HG02571 (cell line): Measurements from ENCODE around the gene MBD3.
"Not testable (repeated sequence)": the region's sequence is repeated elsewhere in the genome, so short reads cannot be mapped to it uniquely, and the experiment has no call there.

Experiments used
- ATAC-seq: cut with Tn5 transposase; IDR thresholded peaks from one replicate; pipeline ENCODE4 v1.9.1; 2021; ENCODE audit warnings: mild to moderate bottlenecking, moderate library complexity; ENCODE audit not compliant: unreplicated experiment

Gene MBD3, protein sequence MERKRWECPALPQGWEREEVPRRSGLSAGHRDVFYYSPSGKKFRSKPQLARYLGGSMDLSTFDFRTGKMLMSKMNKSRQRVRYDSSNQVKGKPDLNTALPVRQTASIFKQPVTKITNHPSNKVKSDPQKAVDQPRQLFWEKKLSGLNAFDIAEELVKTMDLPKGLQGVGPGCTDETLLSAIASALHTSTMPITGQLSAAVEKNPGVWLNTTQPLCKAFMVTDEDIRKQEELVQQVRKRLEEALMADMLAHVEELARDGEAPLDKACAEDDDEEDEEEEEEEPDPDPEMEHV

DNA sequence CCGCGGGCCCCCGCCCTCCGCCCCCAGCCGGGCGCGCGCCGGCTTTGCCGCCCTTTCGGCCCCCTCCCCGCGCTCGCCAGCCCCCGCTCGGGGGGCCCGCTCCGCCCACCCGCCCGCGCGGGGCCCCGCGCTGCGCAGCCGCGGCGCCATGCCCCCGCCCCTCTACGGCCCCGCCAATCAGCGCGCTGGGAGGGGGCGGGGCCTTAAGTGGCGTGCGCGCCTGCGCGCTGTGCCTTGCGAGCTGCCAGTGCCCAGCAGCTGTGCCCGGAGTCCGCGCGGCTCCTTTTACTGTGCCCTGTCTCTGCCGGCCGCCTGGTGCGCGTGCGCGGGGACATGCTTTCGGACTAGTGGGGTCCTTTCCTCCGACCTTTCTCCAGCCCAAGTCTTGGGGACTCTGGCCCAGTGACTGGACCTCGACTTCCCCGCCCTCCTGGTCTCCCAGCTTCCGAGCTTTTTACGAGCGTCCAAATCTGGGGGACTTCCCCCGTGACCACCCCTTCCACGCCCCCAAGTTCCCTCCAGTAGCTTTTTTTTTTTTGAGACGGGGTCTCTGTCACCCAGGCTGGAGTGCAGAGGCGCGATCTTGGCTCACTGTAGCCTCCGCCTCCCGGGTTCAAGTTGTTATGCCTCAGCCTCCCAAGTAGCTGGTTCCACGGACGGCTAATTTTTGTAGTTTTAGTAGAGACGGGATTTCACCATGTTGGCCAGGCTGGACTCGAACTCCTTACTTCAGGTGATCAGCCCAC is at the start of gene MBD3:
Gene MBD3, minus strand, starts transcription at position 111 of the 746 bp plus-strand sequence. CDS start 234 bp downstream, outside the sequence.
- peak; percentile 62 for ATAC-seq

DNA sequence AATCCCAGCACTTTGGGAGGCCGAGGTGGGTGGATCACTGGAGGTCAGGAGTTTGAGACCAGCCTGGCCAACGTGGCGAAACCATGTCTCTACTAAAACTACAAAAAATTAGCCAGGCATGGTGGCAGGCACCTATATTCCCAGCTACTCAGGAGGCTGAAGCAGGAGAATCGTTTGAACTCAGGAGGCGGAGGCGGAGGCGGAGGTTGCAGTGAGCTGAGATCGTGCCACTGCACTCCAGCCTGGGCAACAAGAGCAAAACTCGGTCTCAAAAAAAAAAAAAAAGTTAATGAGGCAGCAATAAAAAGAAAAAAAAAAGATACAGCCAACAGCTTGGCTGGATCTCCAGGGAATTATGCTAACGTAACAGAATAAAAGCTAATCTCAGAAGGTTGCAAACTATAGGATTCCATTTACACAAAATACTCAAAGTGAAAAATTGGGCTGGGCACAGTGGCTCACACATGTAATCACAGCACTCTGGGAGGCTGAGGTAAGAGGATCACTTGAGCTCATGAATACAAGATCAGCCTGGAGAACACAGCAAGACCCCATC is 48.3 kb upstream of the MBD3 start:
- ATAC-seq = not testable (repeated sequence)

DNA sequence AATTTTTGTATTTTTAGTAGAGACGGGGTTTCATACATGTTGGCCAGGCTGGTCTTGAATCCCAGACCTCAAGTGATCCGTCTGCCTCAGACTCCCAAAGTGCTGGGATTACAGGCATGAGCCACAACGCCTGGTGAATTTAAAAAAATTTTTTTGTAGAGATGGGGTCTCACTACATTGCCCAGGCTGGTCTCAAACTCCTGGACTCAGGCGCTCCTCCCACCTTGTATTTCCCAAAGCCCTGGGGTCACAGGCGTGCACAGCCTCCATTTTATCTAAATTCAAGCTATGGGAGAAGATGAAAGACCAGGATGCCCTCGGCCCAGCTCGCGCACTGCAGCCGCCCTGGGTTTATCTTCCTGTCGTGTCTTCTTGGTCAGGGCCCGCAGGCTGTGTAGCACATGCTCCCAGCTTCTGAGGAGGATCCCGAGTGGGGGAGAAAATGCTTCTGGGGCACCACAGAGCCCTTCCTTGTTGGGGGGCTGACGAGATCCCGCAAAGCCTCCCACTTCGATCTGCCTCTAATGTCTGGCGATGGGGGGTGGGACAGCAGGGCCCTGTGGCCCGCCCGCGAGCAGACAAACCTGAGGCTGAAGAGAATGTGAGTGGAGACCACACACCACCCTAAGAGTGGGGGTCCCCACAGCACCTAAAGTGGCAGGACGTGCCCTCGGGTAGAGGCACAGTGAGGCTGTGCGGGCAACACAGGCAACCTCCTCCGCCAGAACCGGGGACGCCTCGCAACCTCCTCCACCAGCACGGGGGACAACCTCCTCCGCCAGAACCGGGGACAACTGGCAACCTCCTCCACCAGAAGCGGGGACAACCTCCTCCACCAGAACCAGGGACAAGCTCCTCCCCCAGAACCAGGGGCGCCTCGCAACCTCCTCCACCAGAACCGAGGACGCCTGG is 43.9 kb upstream of the MBD3 start:
- no peak for ATAC-seq

DNA sequence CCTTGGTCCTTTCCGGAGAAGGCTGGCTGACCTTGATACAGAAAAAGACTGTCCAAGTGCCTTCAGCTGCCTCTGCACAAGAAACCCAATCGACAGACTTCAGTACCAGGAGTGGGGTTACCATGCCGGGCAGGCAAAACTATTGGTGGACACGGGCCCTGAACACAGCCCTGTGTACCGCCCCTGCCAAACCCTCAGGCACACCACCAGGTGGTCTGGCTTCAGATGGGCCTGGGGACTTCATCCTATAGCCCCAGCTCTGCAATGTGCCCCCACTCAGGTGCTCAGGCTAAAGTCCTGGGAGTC is 42.2 kb upstream of the MBD3 start:
- no peak for ATAC-seq

DNA sequence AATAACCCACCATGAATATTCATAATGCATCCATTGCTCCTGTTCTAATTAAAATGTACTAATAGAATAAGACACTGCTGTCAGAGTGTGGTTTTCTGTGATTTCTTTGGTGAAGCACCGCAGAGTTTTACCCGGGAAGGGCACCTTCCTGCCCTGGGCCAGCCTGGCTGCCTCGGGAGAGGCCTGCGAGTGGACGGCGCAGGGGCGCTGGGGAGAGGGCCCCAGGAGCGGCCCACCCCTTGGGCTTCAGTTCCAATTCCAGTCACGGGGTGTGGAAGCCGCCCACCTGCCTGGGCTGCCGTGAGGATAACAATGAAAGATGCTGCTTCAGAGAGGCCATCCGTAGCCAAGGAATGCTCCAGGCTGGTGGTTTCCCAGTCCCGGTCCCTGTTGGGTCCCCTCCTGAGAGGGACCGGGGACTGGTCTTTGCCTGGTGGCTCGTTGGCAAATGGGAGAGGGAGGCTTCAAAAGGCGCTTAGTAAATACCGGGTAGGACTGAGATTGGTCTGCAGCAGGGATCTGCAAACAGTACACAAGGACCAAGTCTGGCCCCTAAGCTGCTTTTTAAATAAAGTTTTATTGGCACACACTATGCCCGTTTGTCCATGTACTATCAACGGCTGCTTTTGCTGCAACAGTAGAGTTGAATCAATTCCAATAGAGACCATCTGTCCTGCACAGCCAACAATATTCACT is 41.7 kb upstream of the MBD3 start:
- ATAC-seq = no peak

DNA sequence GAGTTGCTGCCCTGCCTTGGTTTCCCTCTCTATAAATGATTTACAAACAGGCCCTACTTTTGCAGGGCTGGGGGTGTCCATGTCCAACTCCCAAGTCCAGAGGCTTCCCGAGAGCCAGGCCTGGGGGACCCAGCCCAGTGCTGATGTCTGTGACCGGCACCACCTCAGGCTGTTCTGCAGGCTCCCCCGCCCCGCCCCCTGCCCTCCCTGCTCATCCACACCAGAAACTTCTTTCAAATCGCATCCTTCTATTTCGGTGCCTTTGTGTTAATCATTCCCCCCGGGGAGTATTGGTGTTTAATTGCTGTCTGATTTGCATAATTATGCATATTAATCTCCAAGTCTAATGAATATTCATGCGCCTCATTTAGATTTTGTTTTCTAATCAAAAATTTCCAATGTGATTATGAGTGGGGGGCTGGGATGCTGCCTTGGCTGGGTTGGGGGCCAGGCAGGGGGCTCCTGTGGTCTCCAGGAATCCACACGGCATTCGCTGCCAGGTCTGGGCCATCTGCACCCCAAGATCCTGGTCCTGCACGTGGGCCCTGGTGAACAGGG is 40.7 kb upstream of the MBD3 start:
- no peak for ATAC-seq

DNA sequence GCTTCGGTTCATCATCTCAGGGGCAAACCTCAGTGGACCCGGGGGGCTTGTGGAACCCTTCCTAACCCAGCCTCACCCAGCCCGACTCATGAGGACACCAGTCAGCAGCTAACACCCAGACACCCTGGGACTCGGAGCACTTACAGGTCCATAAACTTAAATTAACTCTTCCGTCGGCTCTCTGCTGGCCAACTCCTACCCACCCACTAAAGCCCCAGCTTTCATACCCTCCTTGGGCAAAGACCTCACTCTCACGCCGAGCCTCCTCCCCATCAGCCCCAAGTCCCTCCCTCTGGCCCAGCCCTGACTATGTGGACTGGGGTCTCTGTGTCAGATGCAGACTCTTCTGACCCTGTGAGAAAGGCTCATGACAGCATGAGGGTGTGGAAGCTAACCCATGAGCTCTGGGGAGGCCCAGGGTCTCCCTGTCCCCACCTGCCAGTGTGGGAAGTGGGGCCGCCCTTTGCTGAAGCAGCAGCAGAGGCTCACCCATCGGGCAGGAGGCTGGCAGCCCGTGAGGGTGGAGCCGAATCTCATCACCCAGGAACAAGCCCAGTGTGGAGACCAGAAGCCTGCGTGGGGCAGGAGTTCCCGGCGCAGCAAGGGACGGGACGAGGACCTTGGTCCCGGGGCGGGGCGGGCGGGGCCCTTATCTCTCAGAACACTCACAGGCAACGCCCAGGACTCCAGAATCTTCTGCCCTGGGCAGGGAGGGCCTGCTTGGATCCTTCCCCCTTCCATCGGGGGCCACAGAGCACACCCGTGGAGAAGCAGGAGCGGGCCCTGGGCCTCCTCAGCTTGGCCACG is 40.0 kb upstream of the MBD3 start:
- ATAC-seq = no peak

DNA sequence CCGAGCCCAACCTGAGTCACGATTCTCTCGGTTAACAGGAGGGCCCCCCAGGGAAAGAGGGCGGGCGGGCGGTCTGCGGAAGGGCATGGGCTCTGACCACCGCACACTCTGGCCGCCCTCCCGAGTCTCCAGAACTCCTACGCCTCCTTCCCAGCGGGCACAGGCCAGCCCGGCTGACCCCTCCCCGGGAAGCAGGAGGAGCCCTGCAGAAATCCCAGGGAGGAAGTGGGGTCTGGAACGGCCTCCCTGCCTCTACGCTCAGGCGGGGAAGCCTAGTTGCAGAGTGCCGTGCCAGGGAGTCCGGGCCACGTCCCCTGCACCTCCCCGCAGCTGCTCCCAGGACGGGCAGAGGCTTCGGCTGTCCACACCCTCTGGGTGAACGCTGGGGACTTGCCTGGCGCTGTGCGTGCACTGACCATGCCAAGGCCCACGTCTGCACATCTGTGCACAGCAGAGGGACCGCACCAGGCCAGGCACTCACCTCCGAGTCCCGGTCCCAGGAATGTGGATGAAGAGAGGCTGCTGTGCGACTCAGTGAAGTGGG is 39.0 kb upstream of the MBD3 start:
- no peak for ATAC-seq

DNA sequence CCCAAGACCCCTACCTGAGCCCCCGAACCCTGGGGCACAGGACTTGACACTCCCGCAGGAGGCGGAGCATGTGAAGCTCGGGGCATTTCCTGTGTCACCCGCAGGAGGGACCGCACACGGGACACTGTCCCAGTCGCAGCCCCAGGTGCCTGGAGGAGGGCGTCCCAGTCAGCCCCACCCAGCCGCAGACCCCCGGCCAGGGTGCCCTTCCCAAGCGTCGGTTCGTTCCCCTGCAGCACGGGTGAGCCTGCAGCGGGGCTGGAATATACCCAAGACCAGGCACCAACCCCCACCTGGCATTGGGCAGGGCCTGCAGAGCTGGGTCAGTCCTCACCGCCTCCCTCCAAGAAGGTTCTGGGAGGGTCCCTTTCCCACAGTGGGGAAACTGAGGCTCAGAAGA is 38.1 kb upstream of the MBD3 start:
- no peak for ATAC-seq

DNA sequence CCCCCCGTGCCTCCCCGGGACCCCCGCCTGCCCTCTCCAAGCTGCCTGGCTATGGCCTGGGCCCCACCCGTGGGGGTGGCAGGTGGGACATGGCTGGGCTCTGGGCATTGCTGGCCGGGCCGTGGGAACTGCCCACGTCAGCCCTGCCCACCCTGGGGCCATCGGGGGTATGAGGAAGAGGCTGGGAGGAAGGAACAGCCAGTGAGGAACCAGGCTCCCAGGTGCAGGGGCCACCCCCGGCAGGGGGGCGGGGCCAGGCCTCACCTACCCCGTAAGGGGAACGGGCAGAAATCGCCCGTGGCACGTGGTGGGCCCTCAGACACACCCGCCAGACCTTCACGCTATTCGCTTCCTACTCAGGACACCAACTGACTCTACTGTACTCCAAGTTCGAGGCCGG is 37.3 kb upstream of the MBD3 start:
- ATAC-seq = no peak

DNA sequence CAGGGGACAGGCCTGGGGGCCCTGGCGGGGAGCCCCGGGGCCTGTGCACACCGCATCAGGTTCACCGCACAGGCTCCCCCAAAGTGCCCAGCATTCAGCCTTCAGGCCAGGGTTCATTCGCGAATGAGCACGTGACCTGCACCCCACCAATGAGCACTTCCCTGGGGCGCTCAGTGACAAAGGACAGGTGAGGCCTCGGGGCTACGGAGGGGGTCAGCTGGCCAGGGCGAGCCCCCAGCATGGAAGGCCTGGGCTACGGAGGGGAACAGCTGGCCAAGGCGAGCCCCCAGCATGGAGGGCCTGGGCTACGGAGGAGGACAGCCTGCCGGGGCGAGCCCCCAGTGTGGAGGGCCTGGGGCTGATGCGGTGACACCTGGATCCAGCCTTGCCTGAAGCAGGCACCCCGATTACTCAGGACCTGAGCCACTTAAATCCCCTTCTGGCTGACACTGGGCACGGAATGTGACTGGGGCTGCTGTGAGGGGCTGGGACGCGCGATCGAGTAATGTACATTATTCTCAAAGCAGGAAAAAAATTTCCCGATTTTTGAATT is 36.7 kb upstream of the MBD3 start:
- ATAC-seq = no peak

DNA sequence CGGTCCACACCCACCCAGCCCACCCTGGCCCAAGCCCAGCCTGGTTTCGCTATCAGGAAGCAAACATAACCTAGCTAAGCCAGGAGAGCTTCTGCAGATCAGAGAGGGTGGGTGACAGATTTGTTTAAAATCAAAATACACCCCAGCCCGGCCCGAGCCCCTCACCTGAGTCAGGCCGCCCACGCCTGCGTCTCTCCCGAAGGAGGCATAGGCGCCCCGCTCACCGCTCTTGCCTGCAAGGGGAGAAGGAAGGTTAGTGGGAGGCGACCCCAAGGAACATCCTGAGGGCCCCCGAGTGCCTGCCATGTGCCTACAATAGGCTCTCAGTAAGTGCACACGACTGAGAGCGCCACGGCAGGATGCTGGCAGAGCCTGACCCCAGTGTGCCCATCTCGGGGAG is 34.5 kb upstream of the MBD3 start:
- ATAC-seq = no peak

DNA sequence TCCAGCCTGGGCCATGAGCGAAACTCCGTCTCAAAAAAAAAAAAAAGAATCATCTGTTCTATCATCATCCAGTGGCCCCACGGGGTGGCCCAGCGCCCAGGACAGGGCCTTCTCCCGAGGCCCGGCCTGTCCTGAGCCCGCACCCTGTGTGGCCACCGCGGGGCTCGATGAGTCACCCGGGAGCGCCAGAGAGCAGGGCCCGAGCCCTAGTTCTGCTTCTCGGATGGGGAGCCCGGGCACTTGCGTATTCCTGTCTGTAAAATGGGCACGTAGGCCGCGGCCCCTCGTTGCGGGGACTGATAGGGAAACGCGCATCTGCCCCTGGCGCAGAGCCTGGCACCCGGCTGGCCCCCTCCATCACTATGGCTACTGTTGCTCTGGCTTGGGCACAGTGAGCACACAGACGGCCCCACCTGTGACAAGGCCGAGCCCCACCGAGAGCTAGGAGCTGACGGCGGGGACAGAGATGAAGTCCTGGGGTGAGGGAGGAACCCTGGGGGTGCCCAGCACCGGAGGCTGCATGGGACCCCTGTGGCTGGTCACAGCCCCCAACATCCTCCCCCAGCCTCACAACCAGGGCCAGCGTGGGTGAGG is 33.8 kb upstream of the MBD3 start:
- ATAC-seq = no peak

DNA sequence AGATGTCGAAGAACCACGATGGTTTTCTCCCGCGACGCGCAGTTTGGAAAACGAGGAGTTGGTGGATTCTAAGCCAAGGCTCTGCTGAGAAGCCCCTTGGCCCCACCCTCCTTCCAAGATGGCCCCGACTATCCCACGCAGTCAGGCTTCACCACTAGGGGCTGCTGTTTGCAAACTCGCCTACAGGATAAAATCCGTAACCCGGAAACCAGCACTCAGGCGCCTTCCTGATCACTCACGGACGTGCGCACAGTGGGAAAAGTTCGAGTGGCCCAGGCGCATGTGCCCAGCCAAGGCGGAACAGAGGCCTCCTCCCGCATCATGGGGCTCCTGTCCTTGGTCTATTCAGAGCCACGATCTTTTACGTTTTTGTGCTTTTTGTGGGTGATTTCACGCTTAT is 31.8 kb upstream of the MBD3 start:
- no peak for ATAC-seq

DNA sequence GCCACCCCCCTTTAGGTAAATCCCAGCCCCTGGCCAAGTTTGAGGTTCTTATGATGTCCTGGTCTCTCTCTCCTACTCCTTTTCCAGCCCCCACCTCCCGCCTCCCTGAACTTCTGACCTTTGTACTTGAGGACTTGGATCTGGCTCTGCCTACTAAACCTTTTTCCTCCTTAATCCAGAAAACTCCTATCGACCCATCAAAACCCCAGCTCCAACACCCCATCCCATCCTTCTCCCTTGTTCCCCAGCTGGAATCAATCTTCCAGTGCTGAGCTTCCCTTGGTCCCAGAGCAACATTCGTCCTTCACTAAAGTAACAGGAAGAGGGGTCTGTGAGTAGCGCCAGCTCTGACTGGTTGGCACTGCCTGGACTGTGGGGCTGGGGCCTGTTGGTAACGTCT is 29.9 kb upstream of the MBD3 start:
- ATAC-seq = no peak

DNA sequence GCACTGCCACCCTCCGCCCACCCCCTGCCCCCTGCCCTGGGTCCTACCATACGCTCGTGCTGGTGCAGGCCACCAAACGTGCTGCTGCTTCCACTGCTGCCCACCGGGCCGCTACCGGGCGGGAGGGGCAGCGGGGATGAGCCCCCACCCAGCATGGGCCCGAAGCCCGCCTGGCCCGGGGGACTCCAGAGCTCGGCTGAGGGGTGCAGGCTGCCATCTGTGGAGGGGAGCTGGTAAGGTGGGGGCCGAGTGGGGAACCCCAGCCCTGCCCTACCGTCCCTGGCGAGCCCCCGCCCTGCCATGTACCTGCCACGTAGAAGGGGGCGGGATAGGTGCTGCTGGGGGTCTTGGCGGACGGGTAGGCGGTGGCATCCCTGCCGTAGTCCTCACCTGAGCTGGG is 29.3 kb upstream of the MBD3 start:
- ATAC-seq = no peak

DNA sequence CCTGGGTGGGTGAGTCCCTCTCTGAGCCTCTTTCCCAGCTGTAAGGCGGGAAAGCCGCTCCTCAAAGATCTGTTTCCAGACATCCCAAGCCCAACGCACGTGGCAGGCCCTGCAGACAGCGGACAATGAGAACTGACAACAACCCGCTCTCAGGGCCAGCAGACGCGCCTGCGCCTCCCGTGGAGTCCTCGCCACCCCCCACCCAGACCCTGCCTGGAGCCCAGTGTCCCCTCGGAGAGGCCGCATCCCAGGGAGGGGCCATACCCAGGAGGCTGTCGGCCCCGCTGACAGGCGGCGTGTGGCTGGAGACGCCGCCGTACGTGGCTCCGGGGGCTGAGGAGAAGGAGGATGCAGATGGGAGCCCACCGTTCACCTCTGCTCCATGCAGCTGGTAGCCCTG is 28.9 kb upstream of the MBD3 start:
- ATAC-seq = no peak

DNA sequence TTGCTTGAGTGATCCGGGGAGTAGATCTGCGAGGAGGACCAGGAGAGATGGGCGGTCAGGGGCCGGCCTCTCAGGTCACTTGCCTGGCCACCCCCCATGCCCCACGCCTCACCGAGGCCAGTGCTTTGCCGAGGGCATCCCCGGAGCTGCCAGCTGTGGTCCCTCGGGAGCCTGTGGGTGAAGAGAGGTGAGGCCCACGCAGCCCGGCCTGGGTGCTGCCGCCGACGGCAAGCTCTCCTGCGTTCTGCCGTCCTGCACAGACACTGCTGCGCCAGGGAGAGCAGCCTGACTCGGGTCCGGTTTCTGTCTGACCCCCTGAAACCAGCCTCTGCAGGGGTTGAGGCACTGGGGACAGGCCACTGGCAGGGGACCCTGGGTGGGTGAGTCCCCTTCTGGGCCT is 28.4 kb upstream of the MBD3 start:
- no peak for ATAC-seq

DNA sequence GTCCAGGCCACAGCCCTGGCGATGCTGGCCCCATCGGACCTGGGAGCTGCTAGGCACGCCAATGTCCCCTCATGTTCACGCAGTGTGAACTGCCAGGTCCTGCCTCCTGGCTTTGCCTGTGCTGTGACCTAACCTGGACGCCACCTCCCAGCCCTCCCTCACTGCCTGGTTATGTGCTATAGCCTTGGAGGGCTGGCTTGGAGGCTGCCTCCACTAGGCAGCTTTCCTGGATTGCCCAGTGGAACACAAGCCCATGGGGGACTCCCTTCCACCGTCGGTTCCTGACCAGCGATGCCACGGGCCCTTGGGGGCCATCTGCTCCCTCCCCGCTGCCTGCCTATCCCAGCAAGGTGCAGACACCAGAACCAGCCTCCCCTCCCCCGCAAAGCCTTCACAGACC is 27.8 kb upstream of the MBD3 start:
- no peak for ATAC-seq
